Panc1 (cell line): ENCODE measurements around the gene MAST4. TPM values are rescaled to one million over a fixed set of nuclear protein-coding genes. Genes with fewer than 3 reads are reported as not detected.

Experiments used
- ATAC-seq: fragments of 200-7000 bp; cut with Tn5 transposase; 2 replicates; pipeline ENCODE4 v1.9.1; 2020; ENCODE audit warnings: mild to moderate bottlenecking, moderate library complexity
- BruUV-seq: library from RNA; stranded (reverse); fragments of 400-500 nt; replicated peaks from 2 replicates; lab custom pipeline; 2021; lab: Mats Ljungman, UMichigan
- CTCF ChIA-PET: fragments of 300-600 bp; sonication (Branson Sonifier 250); formaldehyde crosslinking; loops from one replicate; lab custom pipeline; 2022; ENCODE audit warnings: antibody characterized with exemption; lab: Charles Lee
- POLR2A ChIA-PET: fragments of 300-600 bp; sonication (Branson Sonifier 250); formaldehyde crosslinking; loops from one replicate; lab custom pipeline; 2022; ENCODE audit warnings: antibody characterized with exemption; lab: Charles Lee
- DNase-seq: peaks from one replicate; pipeline ENCODE4 v3.0.0-alpha.2; 2010; ENCODE audit warnings: low read depth, low spot score
- H3K27ac ChIP-seq: 2 replicates; pipeline ENCODE4 v1.5.1; 2011; ENCODE audit warnings: mild to moderate bottlenecking, low read length, inconsistent platforms
- H3K27me3 ChIP-seq: fragments of 200-500 bp; sonication (Bioruptor generic); 2 replicates; pipeline ENCODE4 v1.6.0; 2014; ENCODE audit warnings: low read length, inconsistent platforms; ENCODE audit not compliant: control insufficient read depth, insufficient read depth
- H3K36me3 ChIP-seq: fragments of 200-500 bp; sonication (Bioruptor generic); 2 replicates; pipeline ENCODE4 v1.5.1; 2014; ENCODE audit warnings: inconsistent platforms, mild to moderate bottlenecking, low read length, moderate library complexity; ENCODE audit not compliant: control insufficient read depth, insufficient read depth
- H3K4me1 ChIP-seq: 2 replicates; pipeline ENCODE4 v1.5.1; 2011; ENCODE audit warnings: inconsistent platforms, mild to moderate bottlenecking, low read length, moderate library complexity; ENCODE audit not compliant: control insufficient read depth, insufficient read depth
- H3K4me3 ChIP-seq, 2 experiments: 2 replicates each; pipeline ENCODE4 v1.5.1; 2011 to 2012; ENCODE audit warnings: low read depth in 2 of 2, low read length in 2 of 2, mild to moderate bottlenecking in 2 of 2, inconsistent platforms in 1 of 2, moderate library complexity in 1 of 2
- H3K9me3 ChIP-seq: fragments of 200-500 bp; sonication (Bioruptor generic); 2 replicates; pipeline ENCODE4 v1.5.1; 2014; ENCODE audit warnings: low read depth, mild to moderate bottlenecking, inconsistent platforms, low read length, moderate library complexity; ENCODE audit not compliant: control insufficient read depth, insufficient read depth
- CTCF ChIP-seq: fragments of 450-650 bp; IDR thresholded peaks from 2 replicates; pipeline ENCODE4 v1.5.1; 2017; ENCODE audit warnings: mild to moderate bottlenecking
- POLR2AphosphoS5 ChIP-seq: IDR thresholded peaks from 2 replicates; pipeline ENCODE4 v1.6.1; 2012; ENCODE audit warnings: mild to moderate bottlenecking, low read depth, low read length, moderate library complexity
- REST ChIP-seq, 2 experiments: IDR thresholded peaks; 2 replicates each; pipeline ENCODE4 v1.6.1; 2011 to 2012; ENCODE audit warnings: low read depth in 2 of 2, control low read depth in 1 of 2, low read length in 1 of 2, mild to moderate bottlenecking in 1 of 2, moderate library complexity in 1 of 2; ENCODE audit not compliant: insufficient read depth in 1 of 2
- SIN3A ChIP-seq: IDR thresholded peaks from 2 replicates; pipeline ENCODE4 v1.6.1; 2012; ENCODE audit warnings: low read depth, mild to moderate bottlenecking, low read length, moderate library complexity, borderline replicate concordance; ENCODE audit not compliant: insufficient read depth
- TCF7L2 ChIP-seq: IDR thresholded peaks from 2 replicates; pipeline ENCODE4 v1.6.1; 2011; ENCODE audit warnings: mild to moderate bottlenecking, low read depth, low read length, inconsistent platforms
- in situ Hi-C: cut with HindIII; loops from 2 replicates; pipeline ENCODE4 v1.10.0; 2016; ENCODE audit warnings: low sequenced_read_pairs, low pct_unique_long_range_greater_than_20kb
- intact Hi-C: fragments of 100-400 bp; cut with micrococcal nuclease; formaldehyde crosslinking; loops from one replicate; pipeline ENCODE4 v1.10.0; 2022; ENCODE audit not compliant: unreplicated experiment
- total RNA-seq: library from RNA; stranded (reverse); gene quantifications from one replicate; pipeline ENCODE4 v1.2.1, GENCODE V29; 2021; ENCODE audit not compliant: unreplicated experiment

Gene MAST4
- total RNA-seq, 1 experiment from 2014 or later = 1.8 TPM

- ATAC-seq = peak; percentile 72; the same call in 1 of the 2 replicates
- no peak for DNase-seq
- no peaks in the 10 kb centered on the region for H3K4me1 ChIP-seq
- no TSS peak for BruUV-seq
- no peak overlapping the region for H3K4me3 ChIP-seq
- H3K27ac ChIP-seq = no peak overlapping the region
- no peaks in the 10 kb centered on the region for H3K36me3 ChIP-seq
- in situ Hi-C loops = no loop called here
- H3K27me3 ChIP-seq = peaks cover 5% of the 10 kb centered on the region; the same call in 1 of the 2 replicates
- ChIA-PET CTCF (interaction anchor here (0.5 to 1.1 kb wide), 3 partner anchors 419 to 1093 kb away, joined by 4 to 9 read pairs (median 6); no protein-coding TSS in a partner anchor), POLR2A (interaction anchor here (0.6 kb wide), 2 partner anchors 289 to 905 kb away, joined by 3 to 12 read pairs; no protein-coding TSS in a partner anchor)
- TF ChIP-seq REST (IDR thresholded peaks at IDR 0.05; ENCODE audit: insufficient read depth in 1 of 2, low read depth in 2 of 2, low read length in 1 of 2) (no peak), SIN3A (no peak), CTCF (peak; percentile 62)
- H3K9me3 ChIP-seq = no peaks in the 10 kb centered on the region
- intact Hi-C loops = no loop called here
Measured at GRCh38 chr5:66742083-66742895, 146.1 kb downstream of the MAST4 start.

GRCh38 chr5:66742896-66743247, 146.7 kb downstream of the MAST4 start:
- H3K4me1 ChIP-seq = no peaks in the 10 kb centered on the region
- intact Hi-C loops (no loop called here), in situ Hi-C loops (no loop called here)
- TF ChIP-seq CTCF (no peak), SIN3A (no peak), REST (IDR thresholded peaks at IDR 0.05; ENCODE audit: insufficient read depth in 1 of 2, low read depth in 2 of 2, low read length in 1 of 2) (no peak), POLR2AphosphoS5 (no peak), TCF7L2 (no peak)
- BruUV-seq = no TSS peak
- no peaks in the 10 kb centered on the region for H3K36me3 ChIP-seq
- H3K27ac ChIP-seq = no peak overlapping the region
- H3K27me3 ChIP-seq = peaks cover 6% of the 10 kb centered on the region; the same call in 1 of the 2 replicates
- H3K9me3 ChIP-seq = no peaks in the 10 kb centered on the region
- CTCF ChIA-PET = no interaction called here
- no peak for ATAC-seq
- DNase-seq = no peak
- H3K4me3 ChIP-seq = no peak overlapping the region
- POLR2A ChIA-PET = interaction anchor here (0.6 kb wide), 1 partner anchor 289 kb away, joined by 12 read pairs; no protein-coding TSS in a partner anchor
